GM23338 (cell line): Measurements from ENCODE around the gene CD300E. TPM values are rescaled to one million over a fixed set of nuclear protein-coding genes. Genes with fewer than 3 reads are reported as not detected.

Source experiments
- CTCF ChIP-seq, 2 experiments: fragments of 200-600 bp in 1 of 2; sonication (generic) in 1 of 2; conservative IDR thresholded peaks; 2 replicates each; pipeline versions ENCODE4 v1.5.1 to v1.6.1; 2016 to 2017; ENCODE audit warnings: antibody characterized with exemption in 2 of 2, low read depth in 2 of 2, mild to moderate bottlenecking in 2 of 2, moderate library complexity in 1 of 2
- ETS1 ChIP-seq: IDR thresholded peaks from 2 replicates; pipeline ENCODE4 v1.6.1; 2016; ENCODE audit warnings: antibody characterized with exemption
- JUNB ChIP-seq: IDR thresholded peaks from one replicate; pipeline ENCODE4 v1.6.1; 2016; ENCODE audit warnings: antibody characterized with exemption; ENCODE audit not compliant: unreplicated experiment
- ZNF462 ChIP-seq: fragments of 250-450 bp; sonication (Bioruptor Pico); IDR thresholded peaks from 2 replicates; pipeline ENCODE4 v1.5.0; 2020; ENCODE audit warnings: mild to moderate bottlenecking, moderate library complexity
- polyA plus RNA-seq: library from polyadenylated mRNA; unstranded; fragments of >200 nt; fragmentation: Nextera tagmentation; extraction: Ambion mirVana; gene quantifications from 2 replicates; pipeline ENCODE4 v1.2.1, GENCODE V29; 2016
- total RNA-seq: library from RNA; depleted of rRNA; stranded (reverse); fragments of >200 nt; shearing (Covaris generic); gene quantifications from 2 replicates; pipeline ENCODE4 v1.2.3, GENCODE V29; 2014

CD300E gene
- total and polyA plus RNA-seq, 2 experiments from 2014 or later, result not detected

- no peak for TF ChIP-seq ZNF462 (CRISPR knock-in tag)
- TF ChIP-seq JUNB, result no peak
- TF ChIP-seq CTCF (conservative IDR thresholded peaks at IDR 0.05; ENCODE audit: low read depth in 2 of 2), result no peak
- no peak for TF ChIP-seq ETS1
Measured at GRCh38 chr17:74571621-74572270, 51.8 kb downstream of the CD300E start (continued).
